Panc1 (cell line): ENCODE data around the gene ASIC1. TPM values are rescaled to one million over a fixed set of nuclear protein-coding genes. Genes with fewer than 3 reads are reported as not detected.

Experiments
- ATAC-seq: fragments of 200-7000 bp; cut with Tn5 transposase; 2 replicates; pipeline ENCODE4 v1.9.1; 2020; ENCODE audit warnings: mild to moderate bottlenecking, moderate library complexity
- BruUV-seq: library from RNA; stranded (reverse); fragments of 400-500 nt; replicated peaks from 2 replicates; lab custom pipeline; 2021; lab: Mats Ljungman, UMichigan
- CTCF ChIA-PET: fragments of 300-600 bp; sonication (Branson Sonifier 250); formaldehyde crosslinking; loops from one replicate; lab custom pipeline; 2022; ENCODE audit warnings: antibody characterized with exemption; lab: Charles Lee
- POLR2A ChIA-PET: fragments of 300-600 bp; sonication (Branson Sonifier 250); formaldehyde crosslinking; loops from one replicate; lab custom pipeline; 2022; ENCODE audit warnings: antibody characterized with exemption; lab: Charles Lee
- DNase-seq: peaks from one replicate; pipeline ENCODE4 v3.0.0-alpha.2; 2010; ENCODE audit warnings: low read depth, low spot score
- H3K27ac ChIP-seq: 2 replicates; pipeline ENCODE4 v1.5.1; 2011; ENCODE audit warnings: mild to moderate bottlenecking, low read length, inconsistent platforms
- H3K27me3 ChIP-seq: fragments of 200-500 bp; sonication (Bioruptor generic); 2 replicates; pipeline ENCODE4 v1.6.0; 2014; ENCODE audit warnings: low read length, inconsistent platforms; ENCODE audit not compliant: control insufficient read depth, insufficient read depth
- H3K36me3 ChIP-seq: fragments of 200-500 bp; sonication (Bioruptor generic); 2 replicates; pipeline ENCODE4 v1.5.1; 2014; ENCODE audit warnings: inconsistent platforms, mild to moderate bottlenecking, low read length, moderate library complexity; ENCODE audit not compliant: control insufficient read depth, insufficient read depth
- H3K4me1 ChIP-seq: 2 replicates; pipeline ENCODE4 v1.5.1; 2011; ENCODE audit warnings: inconsistent platforms, mild to moderate bottlenecking, low read length, moderate library complexity; ENCODE audit not compliant: control insufficient read depth, insufficient read depth
- H3K4me3 ChIP-seq, 2 experiments: 2 replicates each; pipeline ENCODE4 v1.5.1; 2011 to 2012; ENCODE audit warnings: low read depth in 2 of 2, low read length in 2 of 2, mild to moderate bottlenecking in 2 of 2, inconsistent platforms in 1 of 2, moderate library complexity in 1 of 2
- H3K9me3 ChIP-seq: fragments of 200-500 bp; sonication (Bioruptor generic); 2 replicates; pipeline ENCODE4 v1.5.1; 2014; ENCODE audit warnings: low read depth, mild to moderate bottlenecking, inconsistent platforms, low read length, moderate library complexity; ENCODE audit not compliant: control insufficient read depth, insufficient read depth
- CTCF ChIP-seq: fragments of 450-650 bp; IDR thresholded peaks from 2 replicates; pipeline ENCODE4 v1.5.1; 2017; ENCODE audit warnings: mild to moderate bottlenecking
- POLR2AphosphoS5 ChIP-seq: IDR thresholded peaks from 2 replicates; pipeline ENCODE4 v1.6.1; 2012; ENCODE audit warnings: mild to moderate bottlenecking, low read depth, low read length, moderate library complexity
- SIN3A ChIP-seq: IDR thresholded peaks from 2 replicates; pipeline ENCODE4 v1.6.1; 2012; ENCODE audit warnings: low read depth, mild to moderate bottlenecking, low read length, moderate library complexity, borderline replicate concordance; ENCODE audit not compliant: insufficient read depth
- TCF7L2 ChIP-seq: IDR thresholded peaks from 2 replicates; pipeline ENCODE4 v1.6.1; 2011; ENCODE audit warnings: mild to moderate bottlenecking, low read depth, low read length, inconsistent platforms
- in situ Hi-C: cut with HindIII; loops from 2 replicates; pipeline ENCODE4 v1.10.0; 2016; ENCODE audit warnings: low sequenced_read_pairs, low pct_unique_long_range_greater_than_20kb
- intact Hi-C: fragments of 100-400 bp; cut with micrococcal nuclease; formaldehyde crosslinking; loops from one replicate; pipeline ENCODE4 v1.10.0; 2022; ENCODE audit not compliant: unreplicated experiment
- total RNA-seq: library from RNA; stranded (reverse); gene quantifications from one replicate; pipeline ENCODE4 v1.2.1, GENCODE V29; 2021; ENCODE audit not compliant: unreplicated experiment
- TF ChIP-seq, protein P1 (sequence below), 2 experiments: IDR thresholded peaks; 2 replicates each; pipeline ENCODE4 v1.6.1; 2011 to 2012; ENCODE audit warnings: low read depth in 2 of 2, control low read depth in 1 of 2, low read length in 1 of 2, mild to moderate bottlenecking in 1 of 2, moderate library complexity in 1 of 2; ENCODE audit not compliant: insufficient read depth in 1 of 2

The ASIC1 gene
- total RNA-seq, 1 experiment from 2014 or later: 13.5 TPM

DNA sequence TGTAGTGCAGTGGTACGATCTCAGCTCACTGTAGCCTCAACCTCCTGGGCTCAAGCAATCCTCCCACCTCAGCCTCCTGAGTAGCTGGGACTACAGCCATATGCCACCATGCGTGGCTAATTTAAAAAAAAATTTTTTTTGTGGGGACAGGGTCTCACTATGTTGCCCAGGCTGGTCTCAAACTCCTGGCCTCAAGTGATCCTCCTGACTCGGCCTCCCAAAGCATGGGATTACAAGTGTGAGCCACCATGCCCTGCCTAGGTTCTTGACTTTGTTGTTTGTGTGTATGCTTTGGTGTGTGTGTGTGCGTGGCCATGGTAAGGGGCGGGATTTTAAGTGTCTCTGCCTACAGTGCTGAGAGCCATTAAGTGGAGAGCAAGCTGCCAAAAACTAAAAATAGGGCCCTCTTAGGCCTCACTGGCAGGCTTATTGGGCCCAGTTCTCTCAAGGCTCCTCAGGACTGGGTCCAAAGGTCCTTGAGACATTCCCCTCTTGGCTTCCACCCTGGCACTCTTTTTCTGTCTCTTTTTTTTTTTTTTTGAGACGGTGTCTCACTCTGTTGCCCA is 59.7 kb downstream of the ASIC1 start:
- BruUV-seq: no TSS peak
- no peak for ATAC-seq
- Histone ChIP-seq H3K9me3 (no peaks in the 10 kb centered on the region), H3K4me3 (no peak overlapping the region), H3K27ac (no peak overlapping the region), H3K4me1 (peaks cover 3% of the 10 kb centered on the region; the same call in 1 of the 2 replicates), H3K36me3 (no peaks in the 10 kb centered on the region; the same call in 1 of the 2 replicates), H3K27me3 (no peaks in the 10 kb centered on the region)
- intact Hi-C loops (no loop called here), in situ Hi-C loops (no loop called here)
- no peak for DNase-seq
- TF ChIP-seq TCF7L2: no peak
- no peak for TF ChIP-seq POLR2AphosphoS5
- TF ChIP-seq, protein P1, sequence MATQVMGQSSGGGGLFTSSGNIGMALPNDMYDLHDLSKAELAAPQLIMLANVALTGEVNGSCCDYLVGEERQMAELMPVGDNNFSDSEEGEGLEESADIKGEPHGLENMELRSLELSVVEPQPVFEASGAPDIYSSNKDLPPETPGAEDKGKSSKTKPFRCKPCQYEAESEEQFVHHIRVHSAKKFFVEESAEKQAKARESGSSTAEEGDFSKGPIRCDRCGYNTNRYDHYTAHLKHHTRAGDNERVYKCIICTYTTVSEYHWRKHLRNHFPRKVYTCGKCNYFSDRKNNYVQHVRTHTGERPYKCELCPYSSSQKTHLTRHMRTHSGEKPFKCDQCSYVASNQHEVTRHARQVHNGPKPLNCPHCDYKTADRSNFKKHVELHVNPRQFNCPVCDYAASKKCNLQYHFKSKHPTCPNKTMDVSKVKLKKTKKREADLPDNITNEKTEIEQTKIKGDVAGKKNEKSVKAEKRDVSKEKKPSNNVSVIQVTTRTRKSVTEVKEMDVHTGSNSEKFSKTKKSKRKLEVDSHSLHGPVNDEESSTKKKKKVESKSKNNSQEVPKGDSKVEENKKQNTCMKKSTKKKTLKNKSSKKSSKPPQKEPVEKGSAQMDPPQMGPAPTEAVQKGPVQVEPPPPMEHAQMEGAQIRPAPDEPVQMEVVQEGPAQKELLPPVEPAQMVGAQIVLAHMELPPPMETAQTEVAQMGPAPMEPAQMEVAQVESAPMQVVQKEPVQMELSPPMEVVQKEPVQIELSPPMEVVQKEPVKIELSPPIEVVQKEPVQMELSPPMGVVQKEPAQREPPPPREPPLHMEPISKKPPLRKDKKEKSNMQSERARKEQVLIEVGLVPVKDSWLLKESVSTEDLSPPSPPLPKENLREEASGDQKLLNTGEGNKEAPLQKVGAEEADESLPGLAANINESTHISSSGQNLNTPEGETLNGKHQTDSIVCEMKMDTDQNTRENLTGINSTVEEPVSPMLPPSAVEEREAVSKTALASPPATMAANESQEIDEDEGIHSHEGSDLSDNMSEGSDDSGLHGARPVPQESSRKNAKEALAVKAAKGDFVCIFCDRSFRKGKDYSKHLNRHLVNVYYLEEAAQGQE (IDR thresholded peaks at IDR 0.05; ENCODE audit: insufficient read depth in 1 of 2, low read depth in 2 of 2, low read length in 1 of 2): no peak
- TF ChIP-seq CTCF: no peak
- TF ChIP-seq SIN3A: no peak
- ChIA-PET CTCF (interaction anchor here (0.6 kb wide), 1 partner anchor 32 kb away, joined by 11 read pairs; the partner anchor contains the start of gene SMARCD1), POLR2A (no interaction called here)

DNA sequence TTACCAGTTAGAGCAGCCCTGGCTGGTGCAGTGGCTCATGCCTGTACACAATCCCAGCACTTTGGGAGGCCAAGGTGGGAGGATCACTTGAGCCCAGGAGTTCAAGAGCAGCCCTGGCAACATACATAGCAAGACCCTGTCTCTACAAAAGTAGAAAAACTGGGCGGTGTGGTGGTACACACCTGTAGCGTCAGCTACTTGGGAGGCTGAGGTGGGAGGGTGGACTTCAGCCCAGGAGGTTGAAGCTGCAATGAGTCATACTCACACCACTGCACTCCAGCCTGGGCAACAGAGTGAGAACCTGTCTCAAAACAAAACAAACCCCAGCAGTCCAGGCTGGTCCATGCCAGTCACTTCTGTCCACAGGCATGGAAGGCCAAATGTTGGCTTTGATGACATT is 62.0 kb downstream of the ASIC1 start:
- no peak overlapping the region for H3K4me3 ChIP-seq
- H3K27me3 ChIP-seq: no peaks in the 10 kb centered on the region
- ChIA-PET POLR2A (no interaction called here), CTCF (no interaction called here)
- no peaks in the 10 kb centered on the region for H3K4me1 ChIP-seq
- TF ChIP-seq, protein P1 (IDR thresholded peaks at IDR 0.05; ENCODE audit: insufficient read depth in 1 of 2, low read depth in 2 of 2, low read length in 1 of 2): no peak
- no peak for TF ChIP-seq CTCF
- TF ChIP-seq SIN3A: no peak
- no peak for TF ChIP-seq POLR2AphosphoS5
- no peak for TF ChIP-seq TCF7L2
- no peaks in the 10 kb centered on the region; the same call in 1 of the 2 replicates for H3K36me3 ChIP-seq
- ATAC-seq: no peak
- no peak for DNase-seq
- no peaks in the 10 kb centered on the region for H3K9me3 ChIP-seq
- intact Hi-C loops: no loop called here
- in situ Hi-C loops: no loop called here
- no peak overlapping the region for H3K27ac ChIP-seq
- no TSS peak for BruUV-seq
